BLaER1 (cell line): ENCODE results near the gene KCTD18.

Experiments
- H3K27ac ChIP-seq: shearing (Covaris generic); formaldehyde crosslinking; 2 replicates; pipeline ENCODE4 v1.8.1; 2022
- H3K27me3 ChIP-seq: shearing (Covaris generic); formaldehyde crosslinking; 2 replicates; pipeline ENCODE4 v1.8.1; 2022
- H3K36me3 ChIP-seq: shearing (Covaris generic); formaldehyde crosslinking; 2 replicates; pipeline ENCODE4 v1.8.1; 2022
- H3K4me1 ChIP-seq: shearing (Covaris generic); formaldehyde crosslinking; 2 replicates; pipeline ENCODE4 v1.8.1; 2022
- H3K4me2 ChIP-seq: shearing (Covaris generic); formaldehyde crosslinking; 2 replicates; pipeline ENCODE4 v1.8.1; 2022
- H3K4me3 ChIP-seq: shearing (Covaris generic); formaldehyde crosslinking; 2 replicates; pipeline ENCODE4 v1.8.1; 2022
- H3K9ac ChIP-seq: shearing (Covaris generic); formaldehyde crosslinking; 2 replicates; pipeline ENCODE4 v1.8.1; 2022
- H3K9me3 ChIP-seq: shearing (Covaris generic); formaldehyde crosslinking; 2 replicates; pipeline ENCODE4 v1.8.1; 2022
- H4K20me1 ChIP-seq: shearing (Covaris generic); formaldehyde crosslinking; 2 replicates; pipeline ENCODE4 v1.8.1; 2022
- Cebpa-rat ChIP-seq: shearing (Covaris generic); IDR thresholded peaks from 2 replicates; pipeline ENCODE4 v1.8.1; 2022

KCTD18 gene

DNA sequence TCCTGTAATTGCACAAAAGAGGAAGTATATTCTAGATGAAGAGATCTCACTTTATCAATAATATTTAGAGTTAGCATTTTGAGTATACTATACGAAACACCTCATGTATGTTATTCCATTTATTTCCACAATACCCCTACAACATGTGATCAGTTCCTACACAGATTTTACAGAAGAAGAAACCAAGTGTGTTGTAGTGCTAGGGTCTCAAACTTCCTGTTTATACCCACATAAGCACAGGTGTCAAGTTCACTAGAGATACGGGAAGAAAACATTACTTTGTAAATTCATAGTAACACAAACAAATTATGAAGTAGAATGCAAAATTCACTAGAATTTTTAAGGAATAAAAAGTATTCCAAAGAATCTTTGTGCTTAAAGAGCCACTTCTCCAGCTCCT lies 46.4 kb downstream of the KCTD18 start:
- Histone ChIP-seq H3K27ac (no peak overlapping the region), H3K4me2 (no peak overlapping the region), H3K9ac (no peak overlapping the region), H3K4me1 (no peaks in the 10 kb centered on the region), H3K4me3 (no peak overlapping the region), H3K27me3 (no peaks in the 10 kb centered on the region), H3K9me3 (no peaks in the 10 kb centered on the region), H4K20me1 (no peaks in the 10 kb centered on the region), H3K36me3 (peaks cover 32% of the 10 kb centered on the region)
- TF ChIP-seq Cebpa-rat, result no peak

DNA sequence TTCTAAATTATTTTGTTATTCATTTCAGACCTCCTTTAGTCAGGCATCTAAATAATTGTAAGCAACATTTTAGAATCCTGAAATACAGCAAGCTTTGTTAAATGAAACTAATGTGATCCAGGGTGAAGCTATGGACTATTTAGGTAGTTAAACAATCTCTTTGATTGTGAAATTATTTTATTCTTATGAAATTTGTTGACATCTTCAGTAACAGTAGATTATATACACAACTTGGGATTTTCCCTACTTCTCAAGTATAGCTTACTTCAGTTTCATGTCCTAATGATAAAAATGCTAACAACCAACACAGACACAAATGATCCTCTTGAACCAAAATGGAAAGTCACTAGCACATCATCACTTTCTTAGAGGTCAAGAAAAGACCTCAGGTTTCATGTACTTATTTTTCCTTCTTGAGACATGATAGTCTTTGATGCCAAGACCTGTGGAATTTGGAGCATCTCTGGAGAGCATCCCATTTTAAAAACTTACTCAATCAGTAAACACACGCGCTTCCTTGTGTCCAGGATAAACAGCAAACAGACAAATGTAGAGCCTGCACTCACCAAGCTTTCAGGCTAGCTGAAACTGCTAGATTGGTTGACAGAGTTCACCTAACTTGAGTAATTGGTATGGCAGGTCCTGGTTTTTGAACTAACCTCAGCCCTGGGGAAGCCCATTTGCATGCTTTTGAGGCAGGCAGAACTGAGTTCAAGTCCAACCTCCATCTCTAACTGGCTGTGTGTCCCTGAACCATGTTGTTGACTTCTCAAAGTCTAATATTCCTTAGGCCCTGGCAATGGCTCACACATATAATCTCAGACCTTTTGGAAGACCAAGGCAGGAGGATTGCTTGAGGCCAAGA lies 47.8 kb downstream of the KCTD18 start:
- Histone ChIP-seq H4K20me1 (no peaks in the 10 kb centered on the region), H3K9ac (no peak overlapping the region), H3K27ac (no peak overlapping the region), H3K27me3 (no peaks in the 10 kb centered on the region), H3K9me3 (no peaks in the 10 kb centered on the region), H3K4me3 (no peak overlapping the region), H3K4me1 (no peaks in the 10 kb centered on the region), H3K4me2 (no peak overlapping the region), H3K36me3 (peaks cover 18% of the 10 kb centered on the region)
- no peak for TF ChIP-seq Cebpa-rat

DNA sequence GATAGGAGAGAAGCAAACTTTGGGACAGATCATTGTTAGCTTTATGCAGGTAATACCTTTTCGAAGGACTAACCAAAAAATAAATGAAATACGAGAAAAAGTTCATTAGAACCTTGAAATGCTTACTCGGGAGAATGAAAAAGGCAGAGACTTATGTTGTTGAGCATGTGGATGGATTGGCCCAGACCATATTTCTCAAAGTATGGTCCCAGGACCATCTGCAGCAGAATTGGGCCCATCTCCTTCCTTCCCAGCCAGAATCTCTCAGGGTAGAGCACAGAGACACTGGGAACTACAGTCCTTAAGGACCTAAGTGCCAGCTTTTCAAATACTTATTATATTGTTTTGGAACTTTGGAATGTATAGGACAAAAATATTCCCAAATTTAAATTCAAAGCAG lies 50.8 kb downstream of the KCTD18 start:
- no peak for TF ChIP-seq Cebpa-rat
- Histone ChIP-seq H3K9me3 (no peaks in the 10 kb centered on the region), H3K4me1 (no peaks in the 10 kb centered on the region), H3K27ac (no peak overlapping the region), H3K27me3 (no peaks in the 10 kb centered on the region), H3K4me2 (no peak overlapping the region), H3K4me3 (no peak overlapping the region), H3K36me3 (peaks cover 19% of the 10 kb centered on the region), H4K20me1 (no peaks in the 10 kb centered on the region), H3K9ac (no peak overlapping the region)

DNA sequence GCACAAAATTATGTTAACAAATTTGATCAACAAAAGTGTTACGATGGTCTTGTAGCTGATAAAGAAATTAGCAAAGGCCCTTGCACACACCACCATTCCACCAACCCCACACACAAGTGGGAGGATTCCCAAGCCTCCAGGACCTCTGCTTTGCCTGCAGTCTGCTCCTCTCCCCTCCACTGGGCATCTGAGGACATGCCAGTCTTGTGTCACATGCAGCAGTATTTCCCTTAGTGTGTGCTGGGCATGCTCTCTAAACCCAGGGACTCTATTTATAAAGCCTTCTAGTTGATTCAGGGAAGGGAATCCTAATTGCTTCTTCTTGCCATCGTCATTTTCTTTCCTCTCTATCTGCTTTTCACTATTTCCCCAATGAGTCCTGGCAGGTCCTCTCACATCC lies 53.3 kb downstream of the KCTD18 start:
- H3K27ac ChIP-seq, result no peak overlapping the region
- no peak overlapping the region for H3K4me3 ChIP-seq
- no peak for TF ChIP-seq Cebpa-rat
- no peaks in the 10 kb centered on the region for H3K27me3 ChIP-seq
- H3K36me3 ChIP-seq, result 0 out of 2 replicates have a peak, but pooled peaks cover 11% of the 10 kb centered on the region
- H3K9ac ChIP-seq, result no peak overlapping the region
- no peaks in the 10 kb centered on the region for H3K9me3 ChIP-seq
- H3K4me2 ChIP-seq, result no peak overlapping the region
- no peaks in the 10 kb centered on the region for H3K4me1 ChIP-seq
- no peaks in the 10 kb centered on the region for H4K20me1 ChIP-seq

DNA sequence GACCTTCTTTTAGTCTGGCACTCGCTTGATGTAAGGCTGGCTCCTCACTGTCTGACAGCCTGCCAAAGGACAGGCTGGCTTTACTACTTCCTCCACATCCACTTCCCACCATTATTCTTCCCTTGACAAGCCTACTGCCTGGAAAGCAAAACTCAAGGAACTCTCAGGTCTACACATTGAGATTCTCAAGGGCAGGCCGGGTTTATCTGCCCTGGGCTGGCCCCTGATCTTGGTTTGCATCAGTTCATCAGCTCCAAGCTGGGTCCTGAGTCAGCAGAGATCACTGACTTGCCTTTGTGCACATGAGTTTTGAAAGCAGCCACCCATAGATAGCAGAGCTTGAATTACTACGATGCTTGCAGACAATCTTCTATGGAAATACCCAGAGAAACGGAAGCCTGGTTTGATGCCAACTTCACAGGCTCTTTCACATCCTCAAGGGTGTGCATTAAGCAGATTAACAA lies 53.9 kb downstream of the KCTD18 start:
- no peak for TF ChIP-seq Cebpa-rat
- Histone ChIP-seq H3K4me3 (no peak overlapping the region), H3K4me2 (no peak overlapping the region), H3K9me3 (no peaks in the 10 kb centered on the region), H4K20me1 (no peaks in the 10 kb centered on the region), H3K27ac (no peak overlapping the region), H3K36me3 (peaks cover 13% of the 10 kb centered on the region; the same call in 1 of the 2 replicates), H3K27me3 (no peaks in the 10 kb centered on the region), H3K9ac (no peak overlapping the region), H3K4me1 (no peaks in the 10 kb centered on the region)

DNA sequence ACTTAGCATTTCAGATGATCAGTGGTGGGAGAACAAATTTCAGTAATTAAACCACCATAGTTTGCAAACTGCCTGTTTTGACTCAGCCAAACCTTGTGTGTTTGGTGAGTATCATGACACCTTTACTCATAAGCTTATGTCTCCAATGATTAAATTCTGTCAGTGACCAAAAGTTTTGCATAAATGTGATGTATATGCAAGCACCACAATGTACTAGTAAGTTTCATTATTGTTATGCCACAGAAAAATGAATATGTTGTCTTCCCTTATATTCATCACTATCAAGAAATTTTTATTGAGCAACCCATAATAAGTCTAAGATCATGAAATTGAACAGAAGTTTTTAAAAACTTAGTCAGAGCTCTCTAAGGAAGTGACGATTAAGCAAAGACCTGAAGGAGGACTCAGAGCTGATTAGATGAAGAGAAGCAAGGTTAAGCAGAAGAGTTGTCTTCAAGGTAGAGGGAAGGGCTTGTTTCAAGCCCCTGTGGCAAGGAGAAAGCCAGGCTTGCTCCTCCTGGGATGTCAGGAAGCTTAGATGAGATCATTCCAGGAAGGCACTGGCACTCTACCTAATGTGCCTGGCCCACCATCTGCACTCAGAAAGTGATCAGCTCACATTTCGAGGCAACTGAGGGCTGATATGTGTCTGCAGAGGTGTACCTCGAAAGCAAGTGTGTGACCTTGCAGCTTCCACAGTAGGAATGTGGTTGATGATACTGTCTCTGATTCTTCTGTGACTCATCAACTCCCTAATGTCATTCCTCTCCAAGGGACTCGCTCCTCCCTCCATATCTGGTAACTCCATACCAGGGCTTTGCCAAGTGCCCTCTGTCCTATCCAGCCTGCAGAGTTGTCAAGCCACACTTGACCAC lies 54.7 kb downstream of the KCTD18 start:
- Histone ChIP-seq H3K36me3 (peaks cover 21% of the 10 kb centered on the region), H4K20me1 (no peaks in the 10 kb centered on the region), H3K4me1 (no peaks in the 10 kb centered on the region), H3K4me3 (no peak overlapping the region), H3K27me3 (no peaks in the 10 kb centered on the region), H3K9me3 (no peaks in the 10 kb centered on the region), H3K4me2 (no peak overlapping the region), H3K9ac (no peak overlapping the region), H3K27ac (no peak overlapping the region)
- TF ChIP-seq Cebpa-rat, result no peak

DNA sequence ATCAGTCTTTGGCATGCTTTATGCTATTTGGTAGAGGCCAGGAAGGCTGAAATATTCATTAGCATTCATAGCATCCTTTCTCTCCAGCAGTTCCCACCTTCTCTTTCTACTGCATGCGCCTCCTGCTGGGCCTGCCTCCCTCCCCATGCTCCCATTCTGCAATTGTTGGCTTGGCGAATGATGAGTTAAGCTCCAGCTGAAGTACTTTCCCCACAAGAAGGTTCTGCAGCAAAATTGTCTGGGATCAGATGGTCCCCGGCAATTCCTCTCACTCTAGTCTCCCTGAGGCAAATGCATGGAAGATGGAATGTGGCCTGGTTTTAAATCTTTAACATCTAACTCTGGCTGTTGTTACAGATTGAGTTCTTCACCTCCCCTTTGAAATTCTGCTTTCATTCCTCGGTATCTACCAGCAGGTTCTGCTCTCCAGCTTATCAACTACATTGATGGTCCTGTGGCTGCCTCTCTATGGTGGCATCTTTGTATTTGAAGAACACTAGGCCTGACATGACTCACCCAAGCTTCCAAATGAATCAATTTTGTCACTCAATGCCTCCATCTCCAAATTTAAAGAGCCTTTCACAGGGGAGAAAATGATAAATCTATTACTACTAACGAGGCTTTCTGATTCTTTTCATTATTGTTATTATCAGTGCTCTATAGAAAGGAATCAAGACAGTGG lies 55.9 kb downstream of the KCTD18 start:
- Histone ChIP-seq H4K20me1 (no peaks in the 10 kb centered on the region), H3K4me1 (no peaks in the 10 kb centered on the region), H3K27ac (no peak overlapping the region), H3K36me3 (peaks cover 23% of the 10 kb centered on the region), H3K27me3 (no peaks in the 10 kb centered on the region), H3K9me3 (no peaks in the 10 kb centered on the region), H3K9ac (no peak overlapping the region), H3K4me3 (no peak overlapping the region), H3K4me2 (no peak overlapping the region)
- TF ChIP-seq Cebpa-rat, result no peak

DNA sequence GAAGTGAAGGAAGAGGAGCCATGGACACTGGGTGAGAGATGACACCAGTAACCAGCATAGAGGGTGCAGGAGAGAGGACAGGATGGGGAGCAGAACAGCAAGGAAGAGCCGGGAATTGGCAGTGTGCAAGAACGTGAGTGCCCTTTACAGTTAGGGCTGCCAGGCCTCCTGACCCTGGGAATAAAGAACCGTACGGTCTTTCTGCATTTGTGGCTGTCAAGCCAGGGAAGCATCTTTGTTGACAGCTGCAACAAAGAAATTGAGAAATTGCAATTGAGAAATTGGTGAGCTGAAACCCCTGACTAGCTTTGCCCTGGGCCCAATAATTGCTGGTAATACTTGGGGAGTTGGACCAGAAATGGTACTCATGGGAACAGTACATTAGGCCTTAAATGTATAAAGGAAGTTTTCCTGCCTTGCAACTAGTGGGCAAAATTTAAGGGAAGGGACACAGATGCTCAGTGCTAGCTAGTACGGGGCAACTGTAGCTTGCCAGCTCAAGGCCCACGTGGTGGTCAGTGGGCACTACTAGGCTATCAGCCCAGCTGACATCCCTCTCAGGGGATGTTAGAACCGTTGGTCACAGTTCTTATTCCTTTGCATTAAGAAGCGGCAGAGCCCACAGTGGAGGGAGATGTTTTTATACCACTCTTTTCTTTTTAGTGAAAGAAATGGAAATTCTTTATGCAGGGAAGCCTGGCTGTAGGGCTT lies 56.6 kb downstream of the KCTD18 start:
- no peak for TF ChIP-seq Cebpa-rat
- H3K36me3 ChIP-seq, result peaks cover 23% of the 10 kb centered on the region

DNA sequence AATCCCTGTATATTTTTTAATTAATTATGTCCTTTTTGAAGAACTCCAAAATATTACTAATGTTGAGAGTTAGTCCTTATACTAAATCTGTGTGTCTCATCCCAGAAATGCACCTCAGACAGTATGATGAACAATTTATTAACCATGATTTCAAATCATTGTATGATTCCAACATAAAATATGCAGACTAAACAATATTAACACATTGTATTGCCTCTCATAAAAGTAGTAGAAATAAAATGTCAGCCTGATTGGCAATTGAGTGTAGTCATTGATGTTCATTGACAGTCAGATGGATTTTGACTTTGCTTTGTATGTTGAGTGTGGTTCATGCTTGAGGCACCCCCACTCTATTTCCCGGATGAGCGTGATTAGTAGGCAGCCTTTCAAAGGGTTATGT lies 57.5 kb downstream of the KCTD18 start:
- Histone ChIP-seq H4K20me1 (no peaks in the 10 kb centered on the region), H3K9ac (no peak overlapping the region), H3K4me1 (no peaks in the 10 kb centered on the region), H3K4me3 (no peak overlapping the region), H3K4me2 (no peak overlapping the region), H3K27ac (no peak overlapping the region), H3K36me3 (peaks cover 23% of the 10 kb centered on the region), H3K9me3 (no peaks in the 10 kb centered on the region), H3K27me3 (no peaks in the 10 kb centered on the region)
- no peak for TF ChIP-seq Cebpa-rat

More for the DNA sequence above, 56.6 kb downstream of the KCTD18 start:
- no peak overlapping the region for H3K4me3 ChIP-seq
- no peaks in the 10 kb centered on the region for H3K4me1 ChIP-seq
- no peak overlapping the region for H3K27ac ChIP-seq
- no peak overlapping the region for H3K9ac ChIP-seq
- H3K27me3 ChIP-seq, result no peaks in the 10 kb centered on the region
- no peaks in the 10 kb centered on the region for H4K20me1 ChIP-seq
- H3K9me3 ChIP-seq, result no peaks in the 10 kb centered on the region
- H3K4me2 ChIP-seq, result no peak overlapping the region
